Activated naive CD4-positive, alpha-beta T cell treated with anti-CD3 and anti-CD28 coated beads, Interleukin-2, amount 50 U/mL, for 16 hours (primary cell): ENCODE results near the gene GRK3.
A peak's percentile ranks its signal among the peaks of the same experiment; 100 is the strongest.
"Not testable (repeated sequence)": the region's sequence is repeated elsewhere in the genome, so short reads cannot be mapped to it uniquely, and the experiment has no call there.

Source experiments
- DNase-seq: peaks from one replicate; pipeline ENCODE4 v3.0.0-alpha.2; 2020

The GRK3 gene

DNA sequence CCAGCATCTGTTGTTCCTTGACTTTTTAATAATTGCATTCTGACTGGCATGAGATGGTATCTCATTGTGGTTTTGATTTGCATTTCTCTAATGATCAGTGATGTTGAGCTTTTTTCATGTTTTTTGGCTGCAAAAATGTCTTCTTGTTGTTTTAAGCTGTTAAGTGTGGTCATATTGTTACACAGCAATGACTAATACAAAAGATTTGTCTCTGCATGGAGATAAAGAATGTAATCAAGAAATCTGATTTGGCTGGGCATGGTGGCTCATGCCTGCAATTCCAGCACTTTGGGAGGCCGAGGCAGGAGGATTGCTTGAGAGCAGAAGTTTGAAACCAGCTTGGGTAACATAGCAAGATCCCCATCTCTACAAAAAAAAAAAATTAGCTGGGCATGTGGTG is 12.1 kb upstream of the GRK3 start:
- DNase-seq = not testable (repeated sequence)

DNA sequence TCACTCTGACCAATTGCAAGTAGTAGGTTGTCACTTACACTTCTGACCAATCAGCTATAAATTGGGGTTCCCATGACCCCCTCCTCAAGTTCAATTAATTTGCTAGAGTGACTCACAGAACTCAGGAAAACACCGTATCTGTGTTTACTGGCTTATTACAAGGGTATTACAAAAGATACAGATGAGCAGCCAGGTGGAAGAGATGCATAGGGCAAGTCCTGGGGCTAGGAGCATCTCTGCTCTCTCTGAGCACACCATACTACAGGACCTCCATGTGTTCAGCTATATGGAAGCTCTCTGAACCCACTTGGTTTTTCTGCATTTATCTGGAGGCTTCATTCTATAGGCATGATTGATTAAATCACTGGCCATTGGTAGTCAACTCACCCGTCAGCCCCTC is 11.3 kb upstream of the GRK3 start:
- no peak for DNase-seq

DNA sequence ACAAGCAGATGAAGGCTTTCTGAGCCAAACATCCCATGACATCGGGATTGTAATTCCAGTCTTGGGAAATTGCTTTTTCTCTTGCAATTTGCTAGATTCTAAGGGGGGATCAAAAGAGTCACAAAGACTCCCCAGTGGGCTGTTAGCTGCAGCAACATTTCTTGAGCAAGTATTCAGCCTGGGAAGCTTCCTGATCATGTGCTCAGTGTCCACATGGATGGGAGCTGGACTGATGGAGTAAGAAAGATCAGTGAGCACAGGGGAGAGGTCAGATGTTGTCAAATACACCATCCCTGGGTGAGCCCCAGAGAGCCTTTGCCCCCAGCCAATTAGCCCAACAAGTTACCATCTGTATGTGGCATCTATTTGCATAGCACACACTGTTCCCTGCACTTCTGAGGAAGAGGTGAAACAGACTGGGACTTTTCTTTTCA is 10.2 kb upstream of the GRK3 start:
- DNase-seq = no peak

DNA sequence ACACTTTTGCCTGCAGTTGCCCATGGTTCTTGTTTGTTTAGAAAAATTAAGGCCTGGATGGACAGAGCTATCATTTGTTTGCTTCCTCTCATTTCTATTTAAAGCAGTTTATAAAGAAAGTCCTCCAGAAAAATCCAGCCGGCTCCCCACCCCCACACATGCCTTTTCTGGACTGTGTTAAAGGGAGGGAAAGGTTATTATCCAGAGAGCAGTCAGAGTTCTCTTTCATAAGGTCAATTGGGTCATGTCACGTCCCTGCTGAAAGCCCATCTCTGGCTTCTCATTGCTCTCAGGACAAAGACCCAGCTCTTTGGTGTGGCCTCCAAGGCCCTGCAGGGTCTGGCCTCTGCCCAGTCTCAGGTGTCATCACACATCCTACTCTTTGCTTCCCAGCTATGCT is 9.8 kb upstream of the GRK3 start:
- DNase-seq = no peak

DNA sequence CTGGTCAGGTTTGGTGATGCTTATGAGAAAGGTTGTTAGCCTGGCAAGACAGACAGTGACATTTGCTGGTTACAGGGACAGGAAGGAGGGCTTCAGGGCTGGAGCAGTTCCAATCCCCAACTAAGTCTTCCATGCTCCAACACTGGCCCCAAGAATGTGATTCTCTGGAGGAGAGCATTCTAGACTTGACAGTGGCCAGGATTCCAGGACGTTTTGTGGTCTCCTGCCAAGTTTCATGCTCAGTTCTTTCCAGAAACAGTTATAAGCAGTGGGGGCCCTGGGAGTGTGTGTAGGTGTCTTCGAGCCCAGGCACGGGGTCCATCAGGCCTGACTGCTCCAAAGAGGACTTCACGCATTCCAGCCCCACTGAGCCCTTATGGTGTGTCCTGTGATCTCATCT is 8.9 kb upstream of the GRK3 start:
- no peak for DNase-seq

DNA sequence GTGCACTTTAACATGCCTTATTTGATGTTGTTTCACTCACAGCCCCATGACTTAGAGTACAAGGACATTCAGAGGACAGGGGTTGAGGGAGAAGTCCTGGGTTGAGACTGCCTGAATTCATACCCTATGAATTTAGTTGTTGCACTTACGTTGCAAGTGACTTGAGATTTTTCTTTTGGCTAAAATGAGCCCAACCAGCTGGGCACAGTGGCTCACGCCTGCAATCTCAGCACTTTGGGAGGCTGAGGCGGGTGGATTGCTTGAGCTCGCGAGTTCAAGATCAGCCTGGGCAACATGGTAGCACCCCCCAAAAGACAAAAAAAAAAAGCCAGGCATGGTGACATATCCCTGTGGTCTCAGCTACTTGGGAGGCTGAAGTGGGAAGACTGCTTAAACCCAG is 7.3 kb upstream of the GRK3 start:
- DNase-seq = no peak

DNA sequence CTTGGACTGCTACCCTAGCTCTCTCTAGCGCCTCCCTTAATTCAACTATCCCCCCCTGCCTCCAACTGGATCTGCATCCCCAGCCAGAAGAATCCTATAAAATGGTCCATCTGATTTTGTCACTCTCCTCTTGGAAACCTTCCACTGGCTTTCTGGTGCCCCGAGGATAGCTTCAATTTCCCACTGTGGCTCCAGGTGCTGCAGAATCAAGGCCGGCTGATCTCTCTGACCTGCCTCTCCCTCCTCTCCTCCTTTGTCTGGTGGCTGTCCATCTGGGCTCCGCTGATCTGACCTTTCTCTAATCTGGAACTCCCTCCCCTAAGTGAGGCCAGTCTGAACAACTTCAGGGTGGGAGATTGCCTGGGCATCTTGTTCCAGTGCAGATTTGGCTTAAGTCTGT is 6.1 kb upstream of the GRK3 start:
- no peak for DNase-seq

DNA sequence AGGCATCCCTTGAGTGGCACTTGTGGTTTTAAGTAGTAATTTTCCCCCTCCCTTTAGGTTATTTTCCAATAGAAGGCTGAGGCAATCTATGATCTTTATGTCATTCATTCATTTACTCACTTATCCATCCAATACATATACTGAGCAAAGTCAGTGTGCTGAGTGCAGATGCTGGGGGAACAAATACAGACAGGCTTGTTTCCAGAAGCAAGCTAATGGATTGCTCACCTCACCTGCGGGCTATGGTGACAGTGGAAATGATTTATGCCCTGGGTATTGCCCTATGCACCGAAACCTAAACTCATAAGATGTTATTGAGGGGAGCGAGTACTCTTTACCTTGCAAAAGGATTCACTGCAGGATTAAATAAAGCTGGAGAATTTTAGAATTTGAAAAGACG is 4.6 kb upstream of the GRK3 start:
- not testable (repeated sequence) for DNase-seq

DNA sequence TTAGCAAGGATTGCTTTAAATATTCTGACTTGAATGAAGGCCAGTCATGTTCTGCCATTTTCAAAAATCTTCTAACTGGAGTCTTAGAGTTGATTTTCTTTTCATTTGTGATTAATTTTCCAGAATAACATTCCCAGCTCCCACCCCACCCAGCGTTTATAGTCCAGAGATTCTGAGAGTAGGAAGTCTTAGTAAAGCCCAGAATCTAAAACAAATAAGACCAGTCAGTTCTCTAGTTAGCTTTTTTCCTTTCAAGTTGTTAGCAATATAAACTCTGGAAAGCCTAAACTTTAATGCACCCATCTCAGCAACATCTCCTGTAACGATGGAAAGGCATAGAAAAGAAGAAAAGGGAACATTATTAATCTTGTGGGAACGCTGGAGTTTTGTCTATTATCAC is 3.3 kb upstream of the GRK3 start:
- not testable (repeated sequence) for DNase-seq

DNA sequence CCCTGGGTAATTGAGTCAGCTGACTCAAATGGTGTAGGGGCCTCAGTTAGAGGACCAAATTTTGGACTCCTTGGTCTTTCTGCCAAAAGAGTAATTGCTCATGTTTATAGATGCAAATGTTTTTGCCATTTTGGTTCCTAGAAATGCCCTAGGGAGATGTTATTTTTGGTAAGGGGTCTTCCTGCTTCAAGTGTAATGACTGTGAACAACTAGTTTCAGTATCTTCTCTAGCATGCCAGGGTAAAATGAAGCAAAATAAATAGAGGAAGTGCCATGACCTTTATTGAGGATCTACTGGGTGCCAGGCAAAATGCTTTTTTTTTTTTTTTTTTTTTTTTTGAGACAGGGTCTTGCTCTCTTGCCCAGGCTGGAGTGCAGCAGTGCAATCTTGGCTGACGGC is 2.5 kb upstream of the GRK3 start:
- DNase-seq = not testable (repeated sequence)

DNA sequence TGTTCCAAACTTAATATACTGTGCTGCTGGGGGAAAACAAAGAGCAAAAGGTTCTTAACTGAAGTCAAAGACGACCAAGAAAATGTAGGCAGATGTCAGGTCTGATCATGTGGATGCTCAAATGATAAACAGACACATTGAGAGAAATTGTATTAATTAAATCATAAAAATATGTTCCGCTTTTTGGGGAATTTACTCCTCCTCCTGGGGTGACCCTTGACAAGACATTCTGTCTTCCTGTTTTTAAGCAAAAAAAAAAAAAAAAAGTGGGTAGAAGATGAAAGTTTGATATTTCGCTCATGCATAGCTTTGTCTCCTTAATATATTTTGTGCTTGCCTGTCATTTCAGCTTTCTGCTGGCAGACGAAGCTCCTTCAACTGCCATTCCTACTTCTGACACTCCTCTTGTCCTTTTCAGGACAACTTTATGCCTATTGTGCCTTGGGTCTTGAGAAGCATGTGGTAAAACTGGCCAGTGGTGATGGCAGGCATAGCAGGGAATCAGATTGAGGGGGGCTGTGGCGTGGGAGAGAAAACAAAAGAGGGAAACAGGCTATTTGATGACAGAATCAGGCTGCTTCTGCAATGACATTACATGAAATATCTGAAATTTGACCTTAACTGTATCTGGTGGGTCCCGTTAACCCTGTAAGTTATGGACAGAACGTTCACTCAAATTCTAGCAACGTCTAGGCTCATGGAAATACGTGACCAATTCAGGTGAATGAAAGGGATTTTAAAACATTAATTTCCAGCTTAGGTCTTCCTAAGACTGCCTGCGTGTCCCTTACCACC is 1.3 kb upstream of the GRK3 start:
- not testable (repeated sequence) for DNase-seq

DNA sequence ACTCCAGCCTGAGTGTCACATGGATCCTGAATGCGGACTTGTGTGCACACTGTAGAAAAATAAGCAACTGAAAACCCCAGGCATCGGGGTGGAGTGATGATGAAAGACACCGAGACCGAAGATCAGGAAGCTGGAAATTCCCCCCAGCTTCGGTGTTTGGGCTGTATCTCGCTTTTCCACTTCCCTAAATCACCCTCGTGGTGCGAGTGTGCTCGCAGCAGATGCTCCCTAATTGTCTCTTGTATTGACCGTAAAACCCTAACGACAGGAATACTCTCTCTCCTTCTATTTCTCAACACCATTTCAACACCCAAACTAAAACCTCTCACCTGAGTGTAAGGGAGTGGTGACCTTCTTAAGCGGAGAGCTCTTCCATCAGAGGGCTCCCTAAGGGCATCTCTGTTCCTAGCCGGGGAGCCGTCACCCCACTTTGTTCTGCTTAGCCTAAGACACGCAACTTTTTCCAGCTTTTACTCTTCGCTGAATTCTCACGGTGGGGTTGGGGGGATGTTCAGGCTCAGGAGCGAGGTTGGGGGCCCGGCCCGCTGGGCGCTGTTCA is 635 bp upstream of the GRK3 start:
- DNase-seq = no peak

DNA sequence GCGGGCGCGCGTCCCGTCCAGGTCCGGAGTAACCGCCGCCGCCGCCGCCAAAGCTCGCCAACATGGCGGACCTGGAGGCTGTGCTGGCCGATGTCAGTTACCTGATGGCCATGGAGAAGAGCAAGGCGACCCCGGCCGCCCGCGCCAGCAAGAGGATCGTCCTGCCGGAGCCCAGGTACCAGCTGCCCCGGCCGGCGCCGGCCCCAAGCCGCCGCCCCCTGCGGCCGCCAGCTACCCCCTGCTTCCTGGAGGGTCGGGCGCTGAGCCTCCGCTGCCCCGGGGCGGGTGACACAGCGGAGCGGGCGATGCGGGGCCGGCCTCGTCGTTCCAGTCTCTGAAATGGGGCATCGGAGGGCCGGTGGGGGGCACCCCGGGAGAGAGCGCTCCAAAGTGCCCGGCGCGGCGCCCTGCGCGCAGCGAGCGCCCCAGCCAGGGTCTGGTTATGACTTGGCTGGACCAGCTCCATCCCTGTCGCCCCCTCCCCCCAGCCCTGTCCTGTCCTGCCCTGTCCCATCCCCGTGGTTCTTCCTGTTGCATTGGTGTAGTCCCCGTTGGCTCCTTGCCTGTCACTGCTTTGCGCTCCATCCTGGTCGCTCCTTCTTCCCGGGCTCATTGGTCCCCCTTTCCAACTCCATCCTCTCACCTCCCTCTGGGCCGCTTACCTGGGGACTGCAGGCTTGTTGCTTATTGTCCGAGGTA is 653 bp downstream of the GRK3 start:
- DNase-seq = peak; percentile 25

DNA sequence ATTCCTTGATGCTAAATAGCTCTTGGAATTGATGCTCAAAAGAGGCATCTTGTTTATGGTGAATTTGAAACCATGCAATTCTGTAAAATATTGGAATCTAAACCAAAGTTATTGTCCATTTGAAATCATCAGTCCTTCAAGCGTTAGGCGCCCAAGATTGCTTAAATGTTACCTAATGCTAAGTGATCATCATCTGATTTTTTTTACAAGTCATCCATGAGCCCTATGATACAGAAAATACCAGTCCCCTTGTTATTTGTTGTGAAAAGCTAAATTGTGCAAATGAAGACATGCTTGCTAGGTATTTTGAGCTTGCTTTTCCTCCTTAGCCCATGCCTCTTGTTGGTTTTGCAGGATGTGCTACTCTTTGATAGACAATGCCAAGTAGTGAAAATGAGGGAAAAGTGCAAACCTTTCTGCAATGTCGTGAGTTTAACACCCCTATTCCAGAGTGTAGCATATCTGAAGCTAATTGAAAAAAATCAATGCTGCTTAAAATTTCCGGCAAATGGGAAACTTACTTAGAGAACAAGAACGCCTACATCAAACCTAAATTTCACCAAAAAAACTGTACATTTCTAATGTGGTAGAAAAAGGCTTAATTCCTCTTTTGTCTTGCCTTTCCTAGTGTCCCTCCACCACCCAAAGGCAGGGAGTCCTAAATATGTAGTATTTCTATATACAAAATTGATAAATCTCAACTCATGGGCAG is 1.9 kb downstream of the GRK3 start:
- DNase-seq = no peak

DNA sequence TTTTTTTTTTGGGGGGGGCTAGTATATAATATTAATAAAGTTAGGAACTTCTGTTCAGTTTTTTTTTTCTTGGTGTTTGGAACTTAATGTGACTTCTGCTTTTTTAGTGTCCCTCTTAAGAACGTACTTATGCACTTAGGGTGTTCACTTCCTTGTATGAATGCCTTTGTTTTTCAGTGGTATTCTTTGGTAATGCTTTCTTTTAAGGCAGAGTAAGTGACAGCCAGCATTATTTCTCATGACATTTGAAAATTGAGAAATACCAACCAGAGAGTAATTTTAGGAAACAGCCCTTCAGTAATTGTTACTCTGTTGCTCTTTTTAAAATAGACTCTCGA is 2.4 kb downstream of the GRK3 start:
- DNase-seq = no peak

DNA sequence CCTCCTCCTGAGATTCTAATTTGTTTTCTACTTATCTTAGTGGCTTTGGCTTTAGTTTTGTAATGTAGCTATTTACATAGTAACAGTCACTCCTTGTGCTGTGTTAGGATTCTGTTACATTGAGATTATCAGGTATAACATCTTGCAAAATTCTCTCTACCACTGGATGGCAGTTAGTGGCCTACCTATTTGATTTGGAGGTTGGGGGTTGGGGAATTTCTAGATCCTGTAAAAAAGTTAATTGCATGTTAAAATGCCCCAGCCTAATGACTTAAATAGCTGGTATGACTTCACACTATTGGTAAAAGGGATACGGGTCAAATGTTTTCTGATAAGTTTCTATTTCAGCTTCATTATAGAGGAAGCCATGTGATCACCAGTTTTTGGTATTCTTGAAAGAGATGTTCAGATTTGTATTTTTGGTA is 2.8 kb downstream of the GRK3 start:
- no peak for DNase-seq

DNA sequence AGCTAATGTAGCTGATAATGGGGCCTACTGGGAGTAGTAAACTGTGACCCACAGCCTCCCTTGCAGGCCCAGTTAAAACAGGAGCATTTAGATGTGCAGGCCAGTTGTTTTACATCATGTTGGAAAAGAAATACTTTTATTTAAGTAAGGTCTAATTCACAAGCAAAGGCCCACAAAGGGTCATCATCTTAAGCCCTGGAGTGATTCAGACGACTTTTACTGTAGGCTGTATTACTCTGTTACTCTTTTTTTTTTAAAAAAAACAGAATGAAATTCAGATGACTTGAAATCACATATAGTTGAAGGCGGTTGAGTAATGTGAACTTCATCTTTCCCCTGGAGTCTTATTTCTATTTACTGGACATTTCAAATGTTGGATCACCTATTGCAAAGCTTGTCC is 3.6 kb downstream of the GRK3 start:
- DNase-seq = not testable (repeated sequence)

DNA sequence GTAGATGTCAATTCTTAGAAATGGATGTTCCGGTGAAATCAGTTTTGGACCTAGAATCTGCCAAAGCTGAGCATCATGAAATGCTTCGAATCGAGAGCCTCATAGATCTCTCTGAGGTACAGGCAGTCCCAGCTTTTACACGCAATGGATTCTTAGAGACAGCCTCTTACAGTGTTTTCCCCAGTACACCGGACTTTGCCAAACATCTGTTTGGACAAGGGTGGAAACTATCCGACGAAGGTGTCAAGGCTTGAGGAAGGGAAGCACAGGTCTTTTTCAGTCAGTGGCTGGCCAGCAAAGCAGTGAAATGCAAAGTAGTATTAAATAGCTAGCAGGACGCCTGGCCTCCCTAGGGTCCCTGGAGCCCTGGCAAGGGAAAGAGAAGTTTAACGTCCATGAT is 4.9 kb downstream of the GRK3 start:
- DNase-seq = no peak

DNA sequence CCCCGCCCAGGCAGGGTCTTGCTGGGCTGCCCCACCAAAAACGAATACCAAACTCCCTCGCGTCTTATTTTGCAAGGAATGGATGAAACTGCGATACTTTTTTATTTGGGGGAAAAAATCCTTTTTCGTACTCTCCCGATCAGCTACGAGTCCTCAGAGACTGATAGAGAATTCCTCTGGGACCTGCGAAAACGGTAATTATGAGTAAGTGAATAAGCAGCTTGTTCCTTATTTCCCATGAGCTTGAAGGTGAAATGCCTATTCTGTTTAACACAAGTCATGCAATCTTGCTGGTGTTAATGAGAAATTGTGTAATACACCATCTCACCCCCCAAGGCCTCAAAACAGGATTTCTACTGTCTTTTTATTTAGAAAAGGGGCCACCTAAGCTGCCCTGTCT is 5.5 kb downstream of the GRK3 start:
- no peak for DNase-seq

DNA sequence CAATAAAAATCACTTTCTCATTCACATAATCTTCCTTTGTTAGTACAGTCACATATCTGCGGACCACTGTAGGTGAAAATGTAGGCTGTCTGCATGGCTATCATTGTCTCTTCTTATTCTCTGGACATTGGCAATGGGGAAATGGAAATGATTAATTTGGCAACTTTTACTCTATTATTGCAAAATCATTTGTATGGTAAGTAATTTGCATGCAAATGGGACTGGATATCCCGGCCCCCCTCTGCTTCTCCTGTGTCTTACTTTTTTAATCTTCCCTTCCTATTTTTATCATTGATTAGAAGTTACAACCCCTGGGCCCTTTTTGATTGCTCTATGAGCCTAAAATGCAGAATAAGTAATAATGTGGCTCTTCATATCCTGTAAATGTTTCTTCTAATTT is 6.0 kb downstream of the GRK3 start:
- DNase-seq = no peak

DNA sequence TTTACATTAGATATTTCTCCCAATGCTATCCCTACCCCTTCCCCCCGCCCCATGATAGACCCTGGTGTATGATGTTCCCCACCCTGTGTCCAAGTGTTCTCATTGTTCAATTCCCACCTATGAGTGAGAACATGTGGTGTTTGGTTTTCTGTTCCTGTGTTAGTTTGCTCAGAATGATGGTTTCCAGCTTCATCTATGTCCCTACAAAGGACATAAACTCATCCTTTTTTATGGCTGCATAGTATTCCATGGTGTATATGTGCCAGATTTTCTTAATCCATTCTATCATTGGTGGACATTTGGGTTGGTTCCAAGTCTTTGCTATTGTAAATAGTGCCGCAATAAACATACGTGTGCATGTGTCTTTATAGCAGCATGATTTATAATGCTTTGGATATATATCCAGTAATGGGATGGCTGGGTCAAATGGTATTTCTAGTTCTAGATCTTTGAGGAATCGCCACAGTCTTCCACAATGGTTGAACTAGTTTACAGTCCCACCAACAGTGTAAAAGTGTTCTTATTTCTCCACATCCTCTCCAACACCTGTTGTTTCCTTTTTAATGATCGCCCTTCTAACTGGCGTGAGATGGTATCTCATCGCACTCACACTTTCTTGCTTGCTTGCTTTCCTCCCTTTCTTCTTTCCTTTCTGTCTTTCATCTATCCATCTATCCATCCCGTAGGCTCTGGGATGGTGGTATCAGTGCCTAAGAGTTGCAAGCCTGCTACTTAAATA is 7.7 kb downstream of the GRK3 start:
- DNase-seq = not testable (repeated sequence)

DNA sequence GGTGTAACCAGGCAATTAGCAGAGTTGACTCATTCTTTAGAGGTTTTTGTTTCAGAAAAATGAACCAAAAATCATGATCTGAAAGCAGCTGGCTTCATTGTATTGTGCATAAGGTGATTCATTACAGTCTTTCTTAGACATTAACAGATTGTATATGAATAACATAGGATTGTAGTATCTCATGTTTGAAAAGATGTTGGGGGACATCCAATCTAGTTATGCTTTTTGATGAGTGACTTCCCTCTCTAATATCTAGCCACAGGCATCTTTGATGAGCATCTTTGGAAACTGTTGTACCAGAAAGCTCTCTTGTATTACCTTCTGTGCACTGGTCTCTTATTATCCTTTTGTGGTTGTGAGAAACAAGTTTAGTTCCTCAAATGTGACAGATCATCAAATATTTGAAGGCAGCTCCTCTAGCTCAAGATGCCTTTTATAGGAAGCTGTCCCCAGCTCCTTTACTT is 8.3 kb downstream of the GRK3 start:
- no peak for DNase-seq

DNA sequence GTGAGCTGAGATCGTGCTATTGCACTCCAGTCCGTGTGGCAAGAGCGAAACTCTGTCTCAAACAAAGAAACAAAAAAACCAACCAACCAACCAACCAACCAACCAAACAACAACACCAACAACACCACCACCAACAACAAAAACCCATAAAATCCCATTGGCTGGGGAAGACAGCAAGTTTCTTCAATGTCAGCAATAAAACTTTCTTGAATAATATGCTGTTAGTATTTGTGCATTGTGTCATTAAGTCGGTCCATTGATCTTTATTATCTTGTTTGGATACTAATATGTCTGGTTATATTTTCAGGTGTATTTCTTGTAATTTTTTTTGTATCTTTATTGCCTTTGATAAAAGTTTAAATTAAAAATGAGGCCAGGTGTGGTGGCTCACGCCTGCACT is 9.4 kb downstream of the GRK3 start:
- no peak for DNase-seq
